Activated CD4-positive, alpha-beta T cell treated with anti-CD3 and anti-CD28 coated beads for 4 hours (primary cell): ENCODE measurements around the gene LEMD2.
A peak's percentile ranks its signal among the peaks of the same experiment; 100 is the strongest.
"Not testable (repeated sequence)": the region's sequence is repeated elsewhere in the genome, so short reads cannot be mapped to it uniquely, and the experiment has no call there.

Experiments used
- DNase-seq, 2 donors: peaks; one replicate each; pipeline ENCODE4 v3.0.0-alpha.2; 2020

LEMD2 gene

GRCh38 chr6:33788694-33789549, at the start of gene LEMD2:
Gene LEMD2 (minus strand): TSS chr6:33789130. CDS start chr6:33789116, 14 bp downstream.
- peak; percentile 87 to 91 for DNase-seq

- DNase-seq = no peak
These were observed 49.2 kb upstream of the LEMD2 start for GRCh38 chr6:33837971-33838665.

- no peak for DNase-seq
These were observed 48.0 kb upstream of the LEMD2 start for GRCh38 chr6:33836806-33837469.

GRCh38 chr6:33834401-33835392, 45.8 kb upstream of the LEMD2 start:
- DNase-seq = no peak

GRCh38 chr6:33833599-33833998, 44.7 kb upstream of the LEMD2 start:
- DNase-seq = no peak

- DNase-seq = not testable (repeated sequence)
These were observed 43.9 kb upstream of the LEMD2 start for GRCh38 chr6:33832831-33833230.

- not testable (repeated sequence) for DNase-seq
These were observed 42.8 kb upstream of the LEMD2 start for GRCh38 chr6:33831725-33832124.

GRCh38 chr6:33830635-33831240, 41.8 kb upstream of the LEMD2 start:
- DNase-seq = no peak

GRCh38 chr6:33828764-33829731, 40.1 kb upstream of the LEMD2 start:
- no peak for DNase-seq

- DNase-seq = no peak
These were observed 39.5 kb upstream of the LEMD2 start for GRCh38 chr6:33828452-33828763.

- no peak for DNase-seq
These were observed 38.9 kb upstream of the LEMD2 start for GRCh38 chr6:33827546-33828451.

GRCh38 chr6:33826537-33826936, 37.6 kb upstream of the LEMD2 start:
- DNase-seq = no peak

GRCh38 chr6:33824461-33825154, 35.7 kb upstream of the LEMD2 start:
- no peak for DNase-seq

GRCh38 chr6:33823806-33824205, 34.9 kb upstream of the LEMD2 start:
- DNase-seq = no peak

GRCh38 chr6:33822575-33823395, 33.9 kb upstream of the LEMD2 start:
- no peak for DNase-seq

GRCh38 chr6:33820784-33821520, 32.0 kb upstream of the LEMD2 start:
- DNase-seq = no peak

GRCh38 chr6:33820243-33820642, 31.3 kb upstream of the LEMD2 start:
- DNase-seq = no peak
